A673 (cell line): ENCODE measurements around the gene MARVELD3.

ENCODE experiments used
- EZH2 ChIP-seq: fragments of 200-600 bp; sonication (generic); IDR thresholded peaks from 2 replicates; pipeline ENCODE4 v1.6.1; 2017; ENCODE audit warnings: borderline replicate concordance, low read depth, mild to moderate bottlenecking, mixed read lengths, antibody characterized with exemption, low read length; ENCODE audit not compliant: poor library complexity, severe bottlenecking
- TF ChIP-seq, protein P1 (sequence below): fragments of 300-800, 200-600 bp; sonication (generic); conservative IDR thresholded peaks from 2 replicates; pipeline ENCODE4 v1.5.1; 2017; ENCODE audit warnings: low read depth, mild to moderate bottlenecking, antibody characterized with exemption, low read length, moderate library complexity, mixed read lengths

DNA sequence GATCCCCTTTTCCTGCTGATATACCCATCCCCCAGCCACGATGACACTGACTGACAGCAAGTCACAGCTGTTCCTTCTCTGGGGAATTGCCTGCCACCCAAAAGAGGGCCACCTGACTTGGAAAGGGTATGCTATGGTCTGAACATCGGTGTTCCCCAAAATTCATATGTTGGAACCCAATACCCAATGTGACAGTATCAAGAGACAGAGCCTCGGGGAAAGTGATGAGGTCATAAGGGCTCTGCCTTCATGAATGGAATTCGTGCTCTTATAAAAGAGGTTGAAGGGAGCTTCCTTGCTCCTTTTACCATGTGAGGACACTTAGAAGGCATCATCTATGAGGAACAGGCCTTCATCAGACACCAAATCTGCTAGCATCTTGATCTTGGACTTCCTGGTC, 7.6 kb upstream of the MARVELD3 start:
- TF ChIP-seq, protein P1, sequence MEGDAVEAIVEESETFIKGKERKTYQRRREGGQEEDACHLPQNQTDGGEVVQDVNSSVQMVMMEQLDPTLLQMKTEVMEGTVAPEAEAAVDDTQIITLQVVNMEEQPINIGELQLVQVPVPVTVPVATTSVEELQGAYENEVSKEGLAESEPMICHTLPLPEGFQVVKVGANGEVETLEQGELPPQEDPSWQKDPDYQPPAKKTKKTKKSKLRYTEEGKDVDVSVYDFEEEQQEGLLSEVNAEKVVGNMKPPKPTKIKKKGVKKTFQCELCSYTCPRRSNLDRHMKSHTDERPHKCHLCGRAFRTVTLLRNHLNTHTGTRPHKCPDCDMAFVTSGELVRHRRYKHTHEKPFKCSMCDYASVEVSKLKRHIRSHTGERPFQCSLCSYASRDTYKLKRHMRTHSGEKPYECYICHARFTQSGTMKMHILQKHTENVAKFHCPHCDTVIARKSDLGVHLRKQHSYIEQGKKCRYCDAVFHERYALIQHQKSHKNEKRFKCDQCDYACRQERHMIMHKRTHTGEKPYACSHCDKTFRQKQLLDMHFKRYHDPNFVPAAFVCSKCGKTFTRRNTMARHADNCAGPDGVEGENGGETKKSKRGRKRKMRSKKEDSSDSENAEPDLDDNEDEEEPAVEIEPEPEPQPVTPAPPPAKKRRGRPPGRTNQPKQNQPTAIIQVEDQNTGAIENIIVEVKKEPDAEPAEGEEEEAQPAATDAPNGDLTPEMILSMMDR, result no peak
- TF ChIP-seq EZH2, result no peak
